Subcutaneous adipose tissue (tissue), 4 donors: Measurements from ENCODE around the gene SIN3A. TPM values are rescaled to one million over a fixed set of nuclear protein-coding genes. Genes with fewer than 3 reads are reported as not detected.

Experiments
- CTCF ChIP-seq: fragments of 450-650 bp; IDR thresholded peaks from one replicate; pipeline ENCODE4 v1.5.1; 2016; ENCODE audit warnings: low read depth, mild to moderate bottlenecking, control low read depth, antibody characterized with exemption, moderate library complexity
- total RNA-seq, 4 donors: library from RNA; depleted of rRNA; stranded (reverse); fragments of >200 nt; gene quantifications; one replicate each; pipeline ENCODE4 v1.1.0, GENCODE V29; 2016

The SIN3A gene
- 10 to 100 TPM; 29.5 to 48.6 (median 33.0) TPM for total RNA-seq

- no peak for TF ChIP-seq CTCF
These were observed at the start of gene SIN3A for GRCh38 chr15:75451674-75452363. Gene SIN3A, minus strand, starts transcription at chr15:75451690. Its CDS starts 21,315 bp downstream, at chr15:75430375.

DNA sequence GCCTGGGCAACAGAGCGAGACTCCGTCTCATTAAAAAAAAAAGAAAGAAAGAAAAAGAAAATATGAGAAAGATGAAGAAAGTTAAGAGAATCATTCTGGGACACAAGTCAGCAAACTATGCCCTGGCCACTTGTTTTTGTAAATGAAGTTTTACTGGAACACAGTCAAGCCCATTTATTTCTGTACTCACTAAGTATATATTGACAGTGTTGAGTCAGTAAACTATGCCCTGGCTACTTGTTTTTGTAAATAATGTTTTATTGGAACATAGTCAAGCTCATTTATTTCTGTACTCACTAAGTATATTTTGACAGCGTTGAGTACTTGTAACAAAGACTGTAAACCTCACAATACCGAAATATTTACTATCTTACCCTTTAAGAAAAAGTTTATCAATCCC lies 42.2 kb upstream of the SIN3A start:
- no peak for TF ChIP-seq CTCF

DNA sequence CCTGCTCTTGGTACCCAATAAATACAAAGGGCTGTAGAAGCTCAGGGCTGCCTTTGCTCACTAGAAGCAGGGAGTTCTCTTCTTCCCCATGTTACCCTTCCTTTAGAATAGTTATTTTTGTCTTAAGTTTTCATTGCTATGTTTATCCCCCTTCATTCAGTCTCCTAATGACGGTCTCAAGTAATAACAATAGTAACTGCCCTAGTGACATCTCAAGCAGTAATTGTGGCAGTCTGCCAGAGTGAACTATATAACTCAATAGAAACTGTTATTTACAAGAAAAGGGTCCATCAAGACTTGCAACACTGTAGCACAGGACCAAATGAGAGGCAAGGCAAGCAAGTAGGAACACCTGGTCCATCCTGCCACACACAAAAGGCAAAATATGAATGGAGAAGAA lies 32.5 kb upstream of the SIN3A start:
- no peak for TF ChIP-seq CTCF

GRCh38 chr15:75483106-75483505 lies 31.6 kb upstream of the SIN3A start:
- TF ChIP-seq CTCF, result no peak

DNA sequence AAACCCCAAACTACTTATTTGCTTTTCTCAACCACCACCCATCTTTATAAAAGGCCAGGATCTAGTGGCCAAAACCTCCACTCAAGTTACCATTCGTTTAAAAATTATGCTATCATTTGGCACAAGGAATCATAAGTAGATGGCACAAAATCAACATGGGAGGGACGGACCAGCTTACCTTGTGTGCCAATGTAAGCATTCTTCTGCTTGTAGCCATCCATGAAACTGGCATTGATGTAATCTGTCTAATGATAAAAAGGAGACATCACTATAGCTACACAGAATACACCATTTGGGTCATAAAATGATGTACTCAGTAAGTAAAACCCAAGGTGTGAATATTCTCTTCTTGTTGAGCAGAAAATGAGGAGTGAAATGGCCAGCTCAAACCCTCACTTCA lies 28.2 kb upstream of the SIN3A start:
- no peak for TF ChIP-seq CTCF

DNA sequence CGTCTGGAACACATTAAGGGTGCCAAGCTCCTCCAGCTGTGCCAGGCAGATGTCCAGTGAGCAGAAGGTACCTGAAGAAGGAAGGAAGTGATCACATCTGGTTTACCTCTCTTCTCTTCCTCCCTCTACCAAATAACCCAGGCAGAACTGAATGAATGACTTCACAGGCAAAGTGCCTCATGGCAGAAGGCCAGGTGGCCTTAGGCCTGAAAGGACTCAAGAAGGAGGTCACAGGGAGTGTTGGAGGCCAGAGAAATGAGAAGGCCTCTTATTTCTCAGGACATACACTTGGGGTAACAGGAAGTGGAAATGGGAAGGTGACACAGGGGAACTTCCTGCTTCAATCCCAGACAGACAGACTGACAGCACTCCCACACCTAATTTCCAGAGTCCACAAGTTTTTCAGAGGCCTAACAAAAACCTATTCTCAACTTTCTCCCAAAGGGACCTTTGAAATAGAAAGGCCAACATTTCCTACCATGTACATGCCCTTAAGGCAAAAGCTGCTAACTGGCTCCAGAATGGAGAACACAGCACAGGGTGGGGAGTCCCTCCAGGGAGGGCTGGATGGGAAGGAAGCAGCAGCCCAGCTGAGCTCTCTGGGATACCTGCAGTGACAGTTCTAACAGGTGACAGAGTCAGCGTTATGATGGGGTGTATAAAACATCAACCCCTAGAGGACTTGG lies 17.6 kb upstream of the SIN3A start:
- no peak for TF ChIP-seq CTCF

DNA sequence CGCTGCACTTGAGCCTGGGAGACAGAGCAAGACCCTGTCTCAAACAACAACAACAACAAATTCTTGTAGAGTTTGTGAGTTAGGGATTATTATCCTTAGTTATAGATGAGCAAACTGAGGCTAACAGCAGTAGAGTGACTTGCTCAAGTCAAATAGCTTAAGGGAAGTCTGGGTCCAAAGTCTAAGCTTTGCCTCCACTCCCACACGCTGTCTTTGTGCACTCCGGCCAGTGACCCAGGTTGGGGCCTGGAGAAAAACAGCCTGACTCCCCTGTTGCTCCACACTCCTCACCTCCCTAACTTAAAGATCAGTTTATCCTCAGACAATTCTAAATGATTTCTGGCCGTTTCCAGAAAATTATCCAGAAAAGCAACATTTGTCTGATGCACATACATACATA lies 9.2 kb upstream of the SIN3A start:
- TF ChIP-seq CTCF, result no peak
